Fibroblast of villous mesenchyme (primary cell): ENCODE measurements around the gene CLIP1. TPM values are rescaled to one million over a fixed set of nuclear protein-coding genes. Genes with fewer than 3 reads are reported as not detected.

Source experiments
- DNase-seq: peaks from one replicate; pipeline ENCODE4 v3.0.0-alpha.2; 2010; ENCODE audit warnings: low read depth
- H3K4me3 ChIP-seq: 2 replicates; pipeline ENCODE4 v1.5.1; 2011; ENCODE audit warnings: low read depth, mild to moderate bottlenecking, low read length
- CTCF ChIP-seq: IDR thresholded peaks from 2 replicates; pipeline ENCODE4 v1.5.1; 2012; ENCODE audit warnings: low read depth, mild to moderate bottlenecking, low read length; ENCODE audit not compliant: insufficient read depth
- total RNA-seq: library from RNA; depleted of rRNA; stranded (reverse); fragments of >200 nt; gene quantifications from 2 replicates; pipeline ENCODE4 v1.2.3, GENCODE V29; 2012

The CLIP1 gene
- total RNA-seq, 1 donor: 66.9 TPM

GRCh38 chr12:122327014-122327413 is 95.5 kb downstream of the CLIP1 start:
- no peak for TF ChIP-seq CTCF
- H3K4me3 ChIP-seq: no peak overlapping the region
- no peak for DNase-seq

GRCh38 chr12:122326586-122326985 is 95.9 kb downstream of the CLIP1 start:
- no peak overlapping the region for H3K4me3 ChIP-seq
- no peak for TF ChIP-seq CTCF
- DNase-seq: no peak

GRCh38 chr12:122323311-122324019 is 99.0 kb downstream of the CLIP1 start:
- no peak for TF ChIP-seq CTCF
- no peak overlapping the region for H3K4me3 ChIP-seq
- DNase-seq: no peak

DNA sequence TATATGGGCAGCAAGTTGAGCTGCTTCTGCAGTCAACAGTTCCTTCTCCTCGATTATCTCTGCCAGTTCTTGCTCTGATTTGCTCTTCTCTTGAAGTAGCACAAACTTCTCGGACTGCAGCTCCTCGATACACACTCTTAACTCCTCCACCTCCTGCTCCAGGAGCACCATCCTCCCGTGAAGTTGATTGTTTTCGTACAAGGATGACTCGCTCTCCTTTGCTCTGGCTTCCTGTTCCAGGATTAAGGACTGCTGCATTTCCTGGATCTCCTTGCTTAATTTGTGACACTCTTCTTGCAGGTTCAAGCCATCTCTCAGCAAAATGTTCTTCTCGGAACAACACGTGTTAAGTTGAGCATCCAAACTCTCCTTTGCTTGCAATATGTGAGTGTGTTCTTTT is 100.0 kb downstream of the CLIP1 start:
- DNase-seq: peak; percentile 29

DNA sequence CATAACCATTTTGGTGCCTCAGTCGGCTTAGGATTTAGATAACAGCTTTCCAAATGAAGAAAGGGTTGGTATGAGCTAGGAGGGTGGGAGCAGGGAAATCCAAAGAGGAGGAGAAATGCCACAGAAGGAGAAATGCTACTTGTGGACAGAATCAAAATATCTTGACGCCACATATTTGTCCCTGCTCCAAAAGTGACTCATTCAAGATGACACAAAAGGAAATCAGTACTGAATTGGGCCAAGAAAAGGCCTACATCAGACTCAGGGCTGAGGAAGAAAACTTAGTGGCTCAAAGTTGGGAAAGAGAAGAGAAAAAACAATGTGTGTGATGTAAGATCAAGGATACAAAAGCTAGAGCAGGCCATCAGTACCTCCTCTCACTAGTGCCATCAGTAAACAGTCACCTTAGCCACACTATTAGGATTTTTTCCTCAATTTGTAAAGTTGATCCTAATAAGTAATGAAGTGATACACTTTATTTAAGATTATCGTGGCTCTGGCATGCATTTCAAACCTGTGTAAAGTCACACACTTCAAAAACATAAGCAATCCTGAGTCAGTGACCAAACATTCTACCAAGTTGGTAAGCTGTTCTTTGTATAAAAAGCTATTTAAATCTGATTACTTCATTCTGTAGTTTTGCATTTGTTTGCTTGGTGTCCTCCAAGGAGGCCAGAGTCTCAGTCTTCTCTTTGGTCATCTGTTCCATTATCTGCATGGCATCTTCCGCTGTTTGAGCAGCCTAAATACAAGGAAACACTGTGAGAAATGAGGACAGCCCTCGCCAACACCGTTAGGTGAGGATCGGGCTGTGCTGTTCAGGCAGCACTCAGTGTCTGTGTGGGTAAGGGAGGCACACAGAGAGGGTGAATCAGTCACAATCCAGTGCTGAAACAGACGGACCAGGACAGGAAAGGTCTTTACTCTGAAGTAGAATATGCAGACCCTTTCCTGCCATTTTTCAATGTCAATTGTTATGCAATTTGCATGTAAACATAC is 103.6 kb downstream of the CLIP1 start:
- TF ChIP-seq CTCF: no peak
- H3K4me3 ChIP-seq: no peak overlapping the region
- DNase-seq: peak; percentile 90

More for the DNA sequence above, 100.0 kb downstream of the CLIP1 start:
- no peak overlapping the region for H3K4me3 ChIP-seq
- no peak for TF ChIP-seq CTCF

GRCh38 chr12:122312926-122313325 is 109.5 kb downstream of the CLIP1 start:
- DNase-seq: no peak
- no peak for TF ChIP-seq CTCF

More at GRCh38 chr12:122312926-122313325, 109.5 kb downstream of the CLIP1 start:
- no peak overlapping the region for H3K4me3 ChIP-seq
